GM21447 (cell line): Measurements from ENCODE around the gene EHBP1.
"Not testable (repeated sequence)": the region's sequence is repeated elsewhere in the genome, so short reads cannot be mapped to it uniquely, and the experiment has no call there.

Experiments used
- ATAC-seq: cut with Tn5 transposase; IDR thresholded peaks from one replicate; pipeline ENCODE4 v1.9.1; 2021; ENCODE audit not compliant: unreplicated experiment

Gene EHBP1

DNA sequence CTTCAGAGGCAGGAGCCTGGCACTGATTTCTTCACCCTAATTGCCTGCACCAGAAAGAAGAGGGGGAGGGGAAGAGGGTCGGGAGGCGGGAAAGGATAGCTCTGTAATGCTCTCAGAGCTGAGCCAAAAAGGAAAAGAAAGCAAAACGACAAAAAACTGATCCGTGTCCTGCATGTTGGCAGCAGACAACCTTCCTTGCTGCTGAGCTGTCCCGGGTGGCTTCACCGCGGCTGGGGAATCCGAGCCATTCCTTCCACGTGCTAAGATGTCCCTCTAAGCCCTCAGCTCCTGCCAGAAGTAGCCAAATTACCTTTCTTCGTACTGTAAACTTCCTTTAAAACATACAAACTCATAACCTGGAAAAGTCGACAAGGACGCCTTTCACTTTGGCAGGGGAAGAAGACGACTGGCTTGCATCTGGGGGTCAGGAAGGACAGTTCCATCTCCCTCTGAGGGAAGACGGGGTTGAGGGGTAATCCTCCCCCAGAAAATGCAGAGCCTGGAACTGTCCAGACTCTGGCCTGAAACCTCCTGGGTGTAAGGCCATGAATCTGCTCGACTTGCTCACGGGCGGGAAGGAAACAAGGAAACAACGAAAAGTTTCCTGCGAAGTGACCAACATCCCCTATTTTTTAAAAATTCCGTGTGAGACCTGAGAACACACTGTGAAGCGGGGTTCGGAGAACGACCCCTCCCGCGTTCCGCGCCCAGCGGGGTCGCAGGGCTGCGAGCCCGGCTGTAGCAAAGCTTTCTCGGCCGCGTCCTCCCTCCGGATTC is 352.8 kb downstream of the EHBP1 start:
- no peak for ATAC-seq

- ATAC-seq: no peak
Observed at GRCh38 chr2:63058921-63059792, 353.6 kb downstream of the EHBP1 start.

DNA sequence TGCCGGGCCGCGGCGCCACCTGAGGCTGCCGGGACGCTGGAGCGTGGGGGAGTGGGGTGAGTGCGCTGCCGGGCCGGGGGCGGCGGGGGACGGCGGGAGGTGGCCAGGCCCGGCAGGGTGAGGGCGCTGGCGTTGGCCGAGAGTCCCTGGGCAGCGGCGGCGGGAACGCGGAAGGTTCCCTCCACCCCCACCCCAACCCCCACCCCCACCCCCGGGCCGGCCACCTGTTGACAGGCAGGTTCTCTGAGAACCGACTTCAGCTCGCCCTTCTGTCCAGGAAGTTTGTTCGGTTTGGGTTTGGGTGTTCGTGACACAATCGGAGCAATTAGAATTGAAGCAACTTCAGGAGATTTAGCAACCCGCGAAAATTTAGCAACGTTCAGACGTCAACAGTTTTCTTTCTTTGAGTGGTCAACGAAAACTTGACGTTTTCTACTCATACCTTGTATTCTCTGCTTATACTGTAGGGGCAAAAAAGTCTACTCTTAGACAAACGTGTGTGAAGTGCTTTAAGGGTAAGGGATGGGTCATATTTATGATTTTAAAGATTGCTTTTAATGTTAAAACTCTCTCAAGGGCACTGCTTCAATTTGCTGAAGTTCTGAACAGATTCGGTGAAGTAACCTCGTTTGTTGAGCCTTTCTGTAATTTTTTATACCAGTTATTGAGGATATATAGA is 354.4 kb downstream of the EHBP1 start:
- ATAC-seq: no peak

DNA sequence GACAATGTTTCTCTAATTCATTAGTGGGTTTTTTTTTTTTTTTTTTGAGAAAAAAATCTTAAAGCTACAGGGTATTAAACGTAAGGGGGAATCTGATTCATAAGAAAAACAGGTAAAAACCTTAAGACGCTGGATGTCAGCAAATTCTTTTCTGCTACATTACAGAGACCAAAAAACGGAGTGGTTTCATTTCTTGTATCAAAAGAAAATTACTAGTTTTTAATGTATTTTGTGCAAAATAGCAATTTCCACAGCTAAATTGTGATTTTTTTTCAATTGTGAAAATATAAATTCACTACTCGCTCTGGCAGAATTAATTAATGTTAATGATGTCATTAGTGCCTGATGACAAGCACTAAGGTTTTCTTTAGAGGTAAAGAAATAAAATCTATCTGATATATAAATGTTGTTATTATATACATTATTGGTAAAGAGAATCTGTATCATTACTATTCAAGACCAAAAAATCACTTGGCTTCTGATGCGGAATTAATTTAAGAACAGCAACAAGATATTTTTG is 355.0 kb downstream of the EHBP1 start:
- no peak for ATAC-seq

DNA sequence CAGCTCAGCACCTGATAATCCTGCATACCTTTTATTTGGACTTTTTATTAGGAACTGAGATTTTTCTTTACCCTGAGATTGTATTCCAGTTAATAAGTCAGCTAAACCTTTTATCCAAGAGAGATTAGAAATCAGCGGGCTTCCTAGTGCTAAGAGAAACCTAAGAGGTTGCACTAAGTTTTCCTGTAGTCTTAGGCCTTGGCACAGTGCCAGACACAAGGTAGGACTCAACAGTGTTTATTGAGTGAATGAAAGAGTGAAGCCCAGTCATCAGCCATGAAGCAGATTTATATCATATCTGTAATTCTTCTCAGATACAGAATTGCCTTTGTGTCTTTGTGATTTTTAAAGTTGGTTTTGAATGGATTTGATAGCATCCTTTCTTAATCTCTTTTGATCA is 358.7 kb downstream of the EHBP1 start:
- ATAC-seq: no peak

DNA sequence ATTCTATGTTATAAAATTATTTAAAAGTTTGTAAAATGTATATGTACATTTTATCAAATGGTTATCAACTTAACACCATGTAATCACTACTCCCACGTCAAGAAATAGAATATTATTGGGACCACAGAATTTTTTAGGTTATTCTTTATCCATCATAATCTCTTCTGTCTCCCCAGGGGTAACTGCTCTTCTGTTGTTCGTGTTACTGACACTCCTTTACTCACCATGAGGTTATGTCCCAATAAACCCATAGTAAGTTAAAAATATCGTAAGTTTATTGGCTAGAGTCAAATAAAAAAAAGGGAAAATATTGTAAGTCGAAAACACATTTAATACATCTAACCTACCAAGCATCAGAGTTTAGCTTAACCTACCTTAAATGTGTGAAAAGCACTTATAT is 359.1 kb downstream of the EHBP1 start:
- ATAC-seq: no peak

DNA sequence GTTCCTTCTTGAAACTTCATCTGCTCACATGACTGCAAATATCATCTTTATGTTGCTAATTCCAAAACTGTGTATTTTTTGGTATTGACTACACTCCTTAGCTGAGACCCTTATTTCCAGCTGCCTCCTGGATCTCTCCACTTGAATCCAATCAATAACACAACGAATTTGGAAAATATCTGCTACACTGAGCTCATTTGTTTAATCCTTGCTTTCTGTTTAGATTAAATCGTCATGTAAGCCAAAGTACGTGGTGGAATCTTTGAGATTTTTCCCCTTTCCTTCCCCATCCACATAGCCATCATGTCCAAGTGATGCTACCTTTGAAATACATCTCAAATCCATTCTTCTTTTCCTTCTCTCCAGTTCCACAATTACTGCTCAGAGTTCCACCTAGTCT is 360.8 kb downstream of the EHBP1 start:
- no peak for ATAC-seq

GRCh38 chr2:63066838-63067237 is 361.3 kb downstream of the EHBP1 start:
- ATAC-seq: no peak

DNA sequence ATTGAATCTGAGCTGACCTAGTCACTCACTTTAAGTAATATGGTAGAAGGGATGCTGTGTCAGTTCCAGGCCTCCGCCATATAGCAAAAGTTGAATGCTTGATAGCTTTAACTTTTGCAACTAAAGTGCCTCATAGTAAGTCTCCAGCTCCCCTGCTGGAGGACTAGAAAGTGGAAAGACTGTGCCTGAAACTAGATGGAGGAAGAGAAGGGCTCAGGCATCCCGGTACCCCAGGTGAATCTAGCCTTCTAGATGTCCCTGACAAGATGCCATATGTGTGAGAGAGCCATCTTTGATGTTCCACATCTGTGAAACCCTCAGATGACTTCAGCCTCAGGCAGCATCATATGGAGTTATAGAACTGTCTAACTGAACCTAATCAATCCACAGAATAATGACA is 366.2 kb downstream of the EHBP1 start:
- ATAC-seq: no peak

DNA sequence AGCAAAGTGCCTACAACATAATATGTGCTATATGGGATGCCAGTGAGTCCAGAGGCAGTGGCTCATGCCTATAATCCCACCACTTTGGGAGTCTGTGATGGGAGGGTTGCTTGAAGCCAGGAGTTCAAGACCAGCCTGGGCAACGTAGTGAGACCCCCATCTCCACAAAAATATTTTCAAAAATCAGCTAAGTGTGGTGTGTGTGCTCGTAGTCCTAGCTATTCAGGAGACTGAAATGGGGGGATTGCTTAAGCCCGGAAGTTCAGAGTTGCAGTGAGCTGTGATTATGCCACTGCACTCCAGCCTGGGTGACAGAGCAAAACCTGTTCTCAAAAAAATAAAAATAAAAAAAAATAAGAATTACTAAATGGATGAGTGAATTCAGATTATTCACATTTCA is 368.5 kb downstream of the EHBP1 start:
- ATAC-seq: no peak

DNA sequence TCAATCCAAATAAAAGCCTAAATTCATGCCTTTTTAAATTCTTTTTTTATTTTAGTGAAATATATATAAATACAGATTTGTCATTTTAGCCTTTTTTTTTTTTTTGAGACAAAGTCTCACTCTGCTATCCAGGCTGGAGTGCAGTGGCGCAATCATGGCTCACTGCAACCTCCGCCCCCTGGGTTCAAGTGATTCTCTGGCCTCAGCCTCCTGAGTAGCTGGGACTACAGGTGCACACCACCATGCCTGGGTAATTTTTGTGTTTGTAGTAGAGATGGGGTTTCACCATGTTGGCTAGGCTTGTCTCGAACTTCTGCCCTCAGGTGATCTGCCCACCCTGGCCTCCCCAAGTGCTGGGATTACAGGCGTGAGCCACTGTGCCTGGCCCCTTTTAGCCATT is 368.9 kb downstream of the EHBP1 start:
- not testable (repeated sequence) for ATAC-seq

- no peak for ATAC-seq
Observed at GRCh38 chr2:63078852-63079606, 373.5 kb downstream of the EHBP1 start.

DNA sequence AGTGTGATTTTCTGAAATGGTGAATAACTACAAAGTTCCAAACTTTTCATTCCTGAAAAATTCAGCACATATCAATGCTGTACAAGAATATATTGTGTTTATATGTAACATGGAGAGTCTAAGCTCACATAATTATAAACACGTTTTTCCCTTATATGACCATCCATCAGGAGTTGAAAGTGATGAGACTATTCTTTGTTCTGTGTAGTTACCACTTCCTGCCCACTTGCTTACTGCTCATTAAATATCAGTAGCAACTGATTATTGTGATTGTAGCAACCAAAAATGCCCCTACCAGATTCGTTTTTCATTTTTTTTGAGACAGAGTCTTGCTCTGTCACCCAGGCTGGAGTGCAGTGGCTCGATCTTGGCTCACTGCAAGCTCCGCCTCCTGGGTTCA is 375.9 kb downstream of the EHBP1 start:
- no peak for ATAC-seq

- no peak for ATAC-seq
Observed at GRCh38 chr2:63086687-63087086, 381.2 kb downstream of the EHBP1 start.

- no peak for ATAC-seq
Observed at GRCh38 chr2:63092401-63092800, 386.9 kb downstream of the EHBP1 start.

DNA sequence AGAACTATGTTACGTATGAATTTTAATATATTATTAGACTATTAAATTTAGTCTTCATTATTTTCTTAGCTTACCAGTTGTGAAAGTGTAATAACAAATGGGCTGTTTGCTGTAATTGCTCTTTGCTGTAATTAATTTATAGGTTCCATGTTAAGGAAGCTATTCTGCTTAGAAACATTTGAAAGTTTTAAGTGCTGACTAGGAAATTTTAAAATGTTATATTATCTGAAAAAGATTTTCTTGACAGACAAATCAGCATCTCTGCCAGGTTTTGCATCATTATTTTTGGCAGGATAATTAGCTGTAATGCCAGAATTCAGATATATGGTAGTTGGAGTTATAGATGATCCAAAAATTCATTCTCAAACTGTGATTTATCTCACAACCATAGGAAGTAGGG is 387.3 kb downstream of the EHBP1 start:
- no peak for ATAC-seq

DNA sequence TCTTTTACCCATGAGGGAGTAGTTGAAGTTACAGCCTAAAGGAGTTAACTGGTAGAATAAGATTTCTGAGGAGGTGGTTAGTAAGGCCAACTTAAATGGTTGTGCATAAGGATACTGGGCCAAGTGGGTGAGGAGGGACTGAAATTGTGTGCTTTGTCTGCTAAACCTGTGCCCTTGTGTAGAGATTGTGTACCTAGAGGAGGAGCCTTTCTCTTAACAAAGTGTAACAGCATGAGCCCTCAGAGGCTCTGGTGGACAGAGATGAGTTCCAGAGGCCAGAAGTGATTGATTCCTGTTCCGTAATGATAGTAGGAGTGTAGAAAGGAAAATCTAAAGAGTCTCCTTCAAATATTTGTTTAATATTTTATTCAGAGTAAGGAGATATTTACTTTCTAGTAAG is 388.0 kb downstream of the EHBP1 start:
- ATAC-seq: no peak
